Suprapubic skin (tissue), 4 donors: ENCODE data around the gene XYLT1. TPM values are rescaled to one million over a fixed set of nuclear protein-coding genes. Genes with fewer than 3 reads are reported as not detected.
A peak's percentile ranks its signal among the peaks of the same experiment; 100 is the strongest.

Experiments used
- DNase-seq, 2 donors: peaks; one replicate each; pipeline ENCODE4 v3.0.0-alpha.2; 2019; ENCODE audit warnings: low spot score in 2 of 2
- H3K27ac ChIP-seq: fragments of 200-600 bp; sonication (generic); one replicate; pipeline ENCODE4 v1.5.1; 2019
- H3K27me3 ChIP-seq: fragments of 200-600 bp; sonication (generic); one replicate; pipeline ENCODE4 v1.5.1; 2019
- H3K36me3 ChIP-seq: fragments of 200-600 bp; sonication (generic); one replicate; pipeline ENCODE4 v1.5.1; 2019
- H3K4me1 ChIP-seq: fragments of 200-600 bp; sonication (generic); one replicate; pipeline ENCODE4 v1.5.1; 2019
- H3K4me3 ChIP-seq: fragments of 200-600 bp; sonication (generic); one replicate; pipeline ENCODE4 v1.5.1; 2019; ENCODE audit warnings: mild to moderate bottlenecking
- H3K9me3 ChIP-seq: fragments of 200-600 bp; sonication (generic); one replicate; pipeline ENCODE4 v1.5.1; 2019
- EP300 ChIP-seq: sonication (generic); formaldehyde crosslinking; IDR thresholded peaks from one replicate; pipeline ENCODE4 v1.6.1; 2017; ENCODE audit warnings: antibody characterized with exemption
- POLR2A ChIP-seq, 2 donors: fragments of 450-650 bp; IDR thresholded peaks; one replicate each; pipeline ENCODE4 v1.6.1; 2017; ENCODE audit warnings: antibody characterized with exemption in 2 of 2, mild to moderate bottlenecking in 2 of 2, moderate library complexity in 2 of 2
- POLR2AphosphoS5 ChIP-seq, 3 donors: sonication (generic); formaldehyde crosslinking; IDR thresholded peaks; one replicate each; pipeline ENCODE4 v1.6.1; 2017; ENCODE audit warnings: antibody characterized with exemption in 3 of 3
- WGBS: methylation state at CpG from one replicate; pipeline ENCODE4 v1.1.5; 2018; 5-methylcytosine and 5-hydroxymethylcytosine counted together
- total RNA-seq, 4 donors: library from RNA; depleted of rRNA; stranded (reverse); fragments of >200 nt; gene quantifications; one replicate each; pipeline ENCODE4 v1.1.0, GENCODE V29; 2016
- TF ChIP-seq, protein P1 (sequence below), 2 donors: fragments of 200-600 bp in 1 of 2; fragments of 450-650 bp in 1 of 2; sonication (generic) in 1 of 2; IDR thresholded peaks; one replicate each; pipeline ENCODE4 v1.5.1; 2016 to 2019; ENCODE audit warnings: antibody characterized with exemption in 2 of 2, mild to moderate bottlenecking in 1 of 2, moderate library complexity in 1 of 2

XYLT1 gene
- total RNA-seq, 4 donors from 2014 or later, result 23.5 to 30.6 (median 25.7) TPM

DNA sequence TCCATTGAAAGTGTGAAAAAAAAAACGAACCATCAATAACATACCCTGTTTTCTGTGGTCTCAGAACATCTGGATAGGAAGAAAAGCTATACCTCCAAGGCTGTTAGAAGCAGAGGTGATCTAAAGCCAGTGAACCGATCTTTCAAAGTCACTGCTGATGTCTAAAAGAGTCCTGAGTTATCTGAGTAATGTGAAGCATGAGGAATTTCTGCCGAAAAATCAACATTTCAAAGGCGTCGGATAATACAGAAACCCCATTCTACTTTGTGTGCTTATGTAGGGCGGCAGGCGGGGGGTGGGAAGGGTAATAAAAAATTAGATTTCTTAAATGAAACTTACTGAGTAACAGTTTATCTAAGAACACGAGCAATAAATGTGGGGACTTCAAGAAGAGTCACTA is 3.9 kb downstream of the XYLT1 start:
- peaks cover 39% of the 10 kb centered on the region for H3K4me1 ChIP-seq
- H3K4me3 ChIP-seq, result no peak overlapping the region
- H3K27me3 ChIP-seq, result no peaks in the 10 kb centered on the region
- 92% methylated on average over 8 of the region's 8 CpGs for WGBS
- H3K27ac ChIP-seq, result no peak overlapping the region
- DNase-seq, result peak in 1 of 2 donors; percentile 45
- no peaks in the 10 kb centered on the region for H3K9me3 ChIP-seq
- H3K36me3 ChIP-seq, result no peaks in the 10 kb centered on the region
- TF ChIP-seq EP300 (no peak), POLR2AphosphoS5 (IDR thresholded peaks at IDR 0.05) (no peak), POLR2A (IDR thresholded peaks at IDR 0.05) (no peak)
- TF ChIP-seq, protein P1, sequence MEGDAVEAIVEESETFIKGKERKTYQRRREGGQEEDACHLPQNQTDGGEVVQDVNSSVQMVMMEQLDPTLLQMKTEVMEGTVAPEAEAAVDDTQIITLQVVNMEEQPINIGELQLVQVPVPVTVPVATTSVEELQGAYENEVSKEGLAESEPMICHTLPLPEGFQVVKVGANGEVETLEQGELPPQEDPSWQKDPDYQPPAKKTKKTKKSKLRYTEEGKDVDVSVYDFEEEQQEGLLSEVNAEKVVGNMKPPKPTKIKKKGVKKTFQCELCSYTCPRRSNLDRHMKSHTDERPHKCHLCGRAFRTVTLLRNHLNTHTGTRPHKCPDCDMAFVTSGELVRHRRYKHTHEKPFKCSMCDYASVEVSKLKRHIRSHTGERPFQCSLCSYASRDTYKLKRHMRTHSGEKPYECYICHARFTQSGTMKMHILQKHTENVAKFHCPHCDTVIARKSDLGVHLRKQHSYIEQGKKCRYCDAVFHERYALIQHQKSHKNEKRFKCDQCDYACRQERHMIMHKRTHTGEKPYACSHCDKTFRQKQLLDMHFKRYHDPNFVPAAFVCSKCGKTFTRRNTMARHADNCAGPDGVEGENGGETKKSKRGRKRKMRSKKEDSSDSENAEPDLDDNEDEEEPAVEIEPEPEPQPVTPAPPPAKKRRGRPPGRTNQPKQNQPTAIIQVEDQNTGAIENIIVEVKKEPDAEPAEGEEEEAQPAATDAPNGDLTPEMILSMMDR (IDR thresholded peaks at IDR 0.05), result no peak

DNA sequence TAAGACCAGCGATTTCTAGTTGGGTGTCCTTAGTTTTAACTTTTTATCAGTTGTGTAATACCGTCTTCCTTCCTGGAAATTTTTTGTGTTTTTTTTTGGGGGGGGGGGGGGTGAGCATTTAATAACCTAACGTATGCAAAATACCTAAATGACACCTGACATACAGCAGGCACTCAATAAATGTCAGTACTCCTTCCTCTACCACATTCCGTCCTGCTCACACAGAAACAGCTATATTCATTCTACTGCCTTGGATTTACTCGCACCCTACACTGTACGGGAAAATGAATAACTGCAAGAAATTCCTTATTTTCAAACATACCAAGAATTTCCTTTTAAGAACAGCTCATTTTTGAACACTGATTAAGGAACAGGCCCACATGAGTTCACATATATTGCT is 5.3 kb downstream of the XYLT1 start:
- H3K27me3 ChIP-seq, result no peaks in the 10 kb centered on the region
- no peak overlapping the region for H3K4me3 ChIP-seq
- DNase-seq, result no peak
- H3K27ac ChIP-seq, result no peak overlapping the region
- no peak for TF ChIP-seq POLR2A (IDR thresholded peaks at IDR 0.05)
- no peak for TF ChIP-seq EP300
- H3K4me1 ChIP-seq, result peaks cover 31% of the 10 kb centered on the region
- H3K9me3 ChIP-seq, result no peaks in the 10 kb centered on the region
- WGBS, result 93% methylated on average over 6 of the region's 6 CpGs
- H3K36me3 ChIP-seq, result no peaks in the 10 kb centered on the region

DNA sequence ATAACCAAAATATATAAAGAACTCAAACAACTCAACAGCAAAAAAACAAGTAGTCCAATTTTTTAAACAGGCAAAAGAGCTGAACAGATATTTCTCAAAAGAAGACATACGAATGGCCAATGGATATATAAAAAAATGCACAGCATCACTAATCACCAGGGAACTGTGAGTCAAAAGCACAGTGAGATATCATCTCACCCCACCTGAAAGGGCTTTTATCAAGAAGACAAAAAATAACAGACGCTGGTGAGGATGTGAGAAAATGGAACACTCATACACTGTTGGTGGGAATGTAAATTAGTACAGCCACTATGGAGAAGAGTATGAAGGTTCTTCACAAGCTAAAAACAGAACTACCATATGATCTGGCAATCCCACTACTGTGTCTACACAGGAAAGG is 7.4 kb downstream of the XYLT1 start:
- no peaks in the 10 kb centered on the region for H3K9me3 ChIP-seq
- DNase-seq, result no peak
- no peak overlapping the region for H3K4me3 ChIP-seq
- H3K27me3 ChIP-seq, result no peaks in the 10 kb centered on the region
- TF ChIP-seq POLR2AphosphoS5 (IDR thresholded peaks at IDR 0.05) (no peak), POLR2A (IDR thresholded peaks at IDR 0.05) (no peak), EP300 (no peak)
- TF ChIP-seq, protein P1 (IDR thresholded peaks at IDR 0.05), result no peak
- no peaks in the 10 kb centered on the region for H3K36me3 ChIP-seq
- no peak overlapping the region for H3K27ac ChIP-seq
- WGBS, result 90% methylated on average over 2 of the region's 2 CpGs
- peaks cover 20% of the 10 kb centered on the region for H3K4me1 ChIP-seq

DNA sequence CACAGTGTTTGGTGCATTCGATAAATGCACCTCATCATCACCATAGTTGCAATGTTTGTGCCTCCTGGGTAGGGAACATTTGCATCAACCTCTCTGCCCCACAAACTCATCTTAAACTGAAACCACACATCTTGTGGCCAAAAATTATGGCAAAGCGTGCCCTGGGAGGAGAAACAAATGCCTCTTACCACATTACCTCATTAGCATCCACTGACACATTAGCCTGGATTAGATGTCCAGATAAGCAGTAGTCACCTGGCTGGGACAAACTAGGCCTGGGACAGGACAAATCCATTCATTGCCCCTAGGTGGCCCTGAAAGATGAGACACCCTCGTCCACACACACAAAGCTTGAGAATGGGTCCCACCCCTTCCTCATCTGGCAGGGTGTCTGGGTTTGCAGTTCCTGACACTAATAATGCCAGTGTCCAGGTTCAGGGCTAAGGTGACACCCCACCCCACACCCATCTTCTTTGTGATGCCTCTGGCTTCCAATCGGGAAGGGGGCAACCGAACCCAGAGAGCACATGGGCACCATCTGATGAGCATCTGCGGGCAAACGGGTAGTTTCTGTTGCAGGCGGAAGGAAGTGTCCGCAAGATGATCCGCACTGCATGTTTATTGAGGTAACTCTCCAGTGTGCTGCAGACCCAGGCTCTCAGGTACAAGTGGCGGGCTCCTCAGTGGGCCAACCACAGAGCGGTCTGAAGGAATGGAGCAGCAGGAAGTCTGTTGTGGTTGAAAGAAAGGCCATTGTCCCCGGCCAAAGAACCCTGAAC is 8.6 kb downstream of the XYLT1 start:
- no peak overlapping the region for H3K27ac ChIP-seq
- no peak for DNase-seq
- TF ChIP-seq POLR2AphosphoS5 (IDR thresholded peaks at IDR 0.05), result no peak
- 89% methylated on average over 8 of the region's 13 CpGs for WGBS
- no peaks in the 10 kb centered on the region for H3K36me3 ChIP-seq
- no peaks in the 10 kb centered on the region for H3K9me3 ChIP-seq
- H3K4me3 ChIP-seq, result no peak overlapping the region
- no peaks in the 10 kb centered on the region for H3K27me3 ChIP-seq
- peaks cover 11% of the 10 kb centered on the region for H3K4me1 ChIP-seq

DNA sequence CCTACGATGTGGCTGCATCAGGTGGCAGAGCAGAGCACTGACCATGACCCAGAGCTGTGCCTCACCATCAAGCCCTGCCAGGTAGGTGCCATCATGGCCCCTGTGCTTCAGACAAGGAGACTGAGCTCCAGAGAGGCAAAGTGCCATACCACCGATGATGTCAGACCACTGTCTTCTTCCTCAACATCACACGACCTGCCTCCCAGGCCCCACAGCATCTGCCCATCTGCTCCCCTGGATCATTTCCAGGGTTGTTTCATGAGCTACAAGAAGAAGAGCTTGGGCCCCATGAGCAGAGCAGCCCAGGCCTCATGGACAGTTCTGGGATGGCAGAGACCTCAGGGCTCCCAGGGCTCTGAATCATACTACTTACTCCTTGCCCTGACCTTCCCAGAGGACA is 9.9 kb downstream of the XYLT1 start:
- no peak for DNase-seq
- H3K4me3 ChIP-seq, result no peak overlapping the region
- H3K9me3 ChIP-seq, result no peaks in the 10 kb centered on the region
- TF ChIP-seq POLR2AphosphoS5 (IDR thresholded peaks at IDR 0.05) (no peak), EP300 (no peak), POLR2A (IDR thresholded peaks at IDR 0.05) (no peak)
- TF ChIP-seq, protein P1 (IDR thresholded peaks at IDR 0.05), result no peak
- WGBS, result 100% methylated on average over 1 of the region's 3 CpGs
- peaks cover 11% of the 10 kb centered on the region for H3K4me1 ChIP-seq
- no peaks in the 10 kb centered on the region for H3K27me3 ChIP-seq
- H3K27ac ChIP-seq, result no peak overlapping the region
- H3K36me3 ChIP-seq, result no peaks in the 10 kb centered on the region

DNA sequence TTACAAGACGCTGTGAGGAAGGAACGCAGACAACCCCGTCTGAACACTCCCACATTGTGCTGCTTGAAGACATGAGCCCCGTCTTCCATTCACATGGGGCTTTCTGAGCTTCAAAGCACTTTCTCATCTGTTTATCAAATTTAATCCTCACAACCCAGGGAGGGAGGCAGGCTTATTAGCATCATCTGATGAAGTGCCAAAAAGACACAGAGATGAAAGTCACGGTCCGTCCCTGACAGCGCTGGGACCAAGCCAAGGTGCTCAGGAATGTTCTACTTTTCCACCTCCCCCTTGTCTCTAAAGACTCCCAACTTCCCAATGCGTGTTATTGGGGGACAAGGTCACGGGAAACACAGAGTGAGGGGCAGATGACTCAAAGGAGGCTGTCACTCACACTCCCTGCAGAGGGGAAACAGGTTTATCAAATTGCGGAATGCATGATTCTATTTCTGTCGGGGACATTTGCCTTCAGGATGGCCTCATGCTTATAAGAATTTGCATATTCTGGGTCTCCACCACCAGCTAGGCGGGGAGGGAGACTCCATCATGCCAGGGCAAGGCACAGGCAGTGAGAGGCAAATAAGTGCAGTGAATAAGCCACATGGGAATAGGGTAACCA is 10.7 kb downstream of the XYLT1 start:
- Histone ChIP-seq H3K4me1 (peaks cover 11% of the 10 kb centered on the region), H3K4me3 (no peak overlapping the region), H3K9me3 (no peaks in the 10 kb centered on the region), H3K27me3 (no peaks in the 10 kb centered on the region), H3K27ac (no peak overlapping the region), H3K36me3 (no peaks in the 10 kb centered on the region)
- DNase-seq, result no peak
- no peak for TF ChIP-seq POLR2AphosphoS5 (IDR thresholded peaks at IDR 0.05)
- 40% methylated on average over 9 of the region's 12 CpGs for WGBS
